Activated CD8-positive, alpha-beta memory T cell treated with anti-CD3 and anti-CD28 coated beads, Interleukin-2, amount 10 ng/mL, durations not matched to agents 7 days and 5 days (primary cell): Measurements from ENCODE around the gene PHGDH. TPM values are rescaled to one million over a fixed set of nuclear protein-coding genes. Genes with fewer than 3 reads are reported as not detected.
"Not testable (repeated sequence)": the region's sequence is repeated elsewhere in the genome, so short reads cannot be mapped to it uniquely, and the experiment has no call there.

ENCODE experiments used
- ATAC-seq: fragments of 150-1000 bp; cut with Tn5 transposase; one replicate; pipeline ENCODE4 v1.10.0; 2021; ENCODE audit warnings: moderate library complexity
- CTCF ChIA-PET: fragments of 350-600 bp; sonication (Branson Sonifier 250); formaldehyde crosslinking; loops from one replicate; lab custom pipeline; 2021; ENCODE audit warnings: antibody characterized with exemption; lab: Charles Lee
- DNase-seq: peaks from one replicate; pipeline ENCODE4 v3.0.0-alpha.2; 2020
- H3K27ac Mint-ChIP-seq: one replicate; pipeline ENCODE4 v1.8.0; 2021; ENCODE audit warnings: mild to moderate bottlenecking, mixed read lengths
- H3K27me3 Mint-ChIP-seq: one replicate; pipeline ENCODE4 v1.8.0; 2021; ENCODE audit warnings: mixed read lengths
- H3K36me3 Mint-ChIP-seq: one replicate; pipeline ENCODE4 v1.8.0; 2021; ENCODE audit warnings: mild to moderate bottlenecking, mixed read lengths
- H3K4me1 Mint-ChIP-seq: one replicate; pipeline ENCODE4 v1.8.0; 2021; ENCODE audit warnings: mixed read lengths
- H3K4me3 Mint-ChIP-seq: one replicate; pipeline ENCODE4 v1.8.0; 2021; ENCODE audit warnings: mild to moderate bottlenecking, moderate library complexity, mixed read lengths
- H3K9me3 Mint-ChIP-seq: one replicate; pipeline ENCODE4 v1.8.0; 2022; ENCODE audit warnings: low read depth, mixed read lengths
- total RNA-seq, 2 experiments: library from RNA; stranded (reverse); gene quantifications; one replicate each; pipeline ENCODE4 v1.2.3, GENCODE V29; 2021

The PHGDH gene
- total RNA-seq, 2 experiments from 2014 or later, result 165 to 209 TPM

GRCh38 chr1:119680723-119681122 lies 31.0 kb upstream of the PHGDH start:
- Mint-ChIP-seq H3K36me3 (no peaks in the 10 kb centered on the region), H3K4me1 (peaks cover under 1% of the 10 kb centered on the region), H3K9me3 (no peaks in the 10 kb centered on the region), H3K27ac (no peak overlapping the region), H3K27me3 (peaks cover 28% of the 10 kb centered on the region), H3K4me3 (no peak overlapping the region)
- DNase-seq, result no peak
- CTCF ChIA-PET, result interaction anchor here (1.6 kb wide), 1 partner anchor 69 kb away, joined by 5 read pairs; no protein-coding TSS in a partner anchor
- ATAC-seq, result no peak

- Mint-ChIP-seq H3K4me3 (no peak overlapping the region), H3K9me3 (no peaks in the 10 kb centered on the region), H3K27me3 (peaks cover 28% of the 10 kb centered on the region), H3K4me1 (no peaks in the 10 kb centered on the region), H3K27ac (no peak overlapping the region), H3K36me3 (no peaks in the 10 kb centered on the region)
- CTCF ChIA-PET, result interaction anchor here (1.6 kb wide), 1 partner anchor 70 kb away, joined by 5 read pairs; no protein-coding TSS in a partner anchor
- no peak for ATAC-seq
- no peak for DNase-seq
These were observed 30.2 kb upstream of the PHGDH start for GRCh38 chr1:119681560-119681959.

GRCh38 chr1:119682141-119682540 lies 29.6 kb upstream of the PHGDH start:
- CTCF ChIA-PET, result no interaction called here
- Mint-ChIP-seq H3K9me3 (no peaks in the 10 kb centered on the region), H3K27me3 (peaks cover 28% of the 10 kb centered on the region), H3K27ac (no peak overlapping the region), H3K4me3 (no peak overlapping the region), H3K4me1 (no peaks in the 10 kb centered on the region), H3K36me3 (no peaks in the 10 kb centered on the region)
- no peak for ATAC-seq
- no peak for DNase-seq

GRCh38 chr1:119683893-119684292 lies 27.8 kb upstream of the PHGDH start:
- peaks cover 28% of the 10 kb centered on the region for H3K27me3 Mint-ChIP-seq
- H3K9me3 Mint-ChIP-seq, result no peaks in the 10 kb centered on the region
- CTCF ChIA-PET, result interaction anchor here (1.8 kb wide), 1 partner anchor 9 kb away, joined by 6 read pairs; no protein-coding TSS in a partner anchor
- no peak overlapping the region for H3K27ac Mint-ChIP-seq
- no peaks in the 10 kb centered on the region for H3K4me1 Mint-ChIP-seq
- no peaks in the 10 kb centered on the region for H3K36me3 Mint-ChIP-seq
- H3K4me3 Mint-ChIP-seq, result no peak overlapping the region
- ATAC-seq (no peak), DNase-seq (no peak)

- Mint-ChIP-seq H3K9me3 (no peaks in the 10 kb centered on the region), H3K36me3 (no peaks in the 10 kb centered on the region), H3K4me3 (no peak overlapping the region), H3K4me1 (no peaks in the 10 kb centered on the region), H3K27ac (no peak overlapping the region), H3K27me3 (peaks cover 28% of the 10 kb centered on the region)
- DNase-seq (no peak), ATAC-seq (no peak)
- CTCF ChIA-PET, result interaction anchor here (1.5 kb wide), 1 partner anchor 75 kb away, joined by 4 read pairs; no protein-coding TSS in a partner anchor
These were observed 25.1 kb upstream of the PHGDH start for GRCh38 chr1:119686661-119687060.

- CTCF ChIA-PET, result interaction anchor here (1.5 kb wide), 1 partner anchor 76 kb away, joined by 4 read pairs; no protein-coding TSS in a partner anchor
- H3K36me3 Mint-ChIP-seq, result no peaks in the 10 kb centered on the region
- H3K4me1 Mint-ChIP-seq, result no peaks in the 10 kb centered on the region
- no peaks in the 10 kb centered on the region for H3K9me3 Mint-ChIP-seq
- ATAC-seq, result no peak
- DNase-seq, result no peak
- peaks cover 27% of the 10 kb centered on the region for H3K27me3 Mint-ChIP-seq
- no peak overlapping the region for H3K27ac Mint-ChIP-seq
- no peak overlapping the region for H3K4me3 Mint-ChIP-seq
These were observed 24.2 kb upstream of the PHGDH start for GRCh38 chr1:119687434-119688079.

GRCh38 chr1:119688810-119689209 lies 22.9 kb upstream of the PHGDH start:
- Mint-ChIP-seq H3K4me1 (no peaks in the 10 kb centered on the region), H3K27me3 (peaks cover 33% of the 10 kb centered on the region), H3K36me3 (no peaks in the 10 kb centered on the region), H3K27ac (no peak overlapping the region), H3K9me3 (peaks cover 2% of the 10 kb centered on the region), H3K4me3 (no peak overlapping the region)
- ATAC-seq (no peak), DNase-seq (no peak)
- CTCF ChIA-PET, result interaction anchor here (1.2 kb wide), 1 partner anchor 13 kb away, joined by 3 read pairs; no protein-coding TSS in a partner anchor

- DNase-seq, result no peak
- peaks cover 2% of the 10 kb centered on the region for H3K9me3 Mint-ChIP-seq
- no peak for ATAC-seq
- H3K36me3 Mint-ChIP-seq, result no peaks in the 10 kb centered on the region
- CTCF ChIA-PET, result interaction anchor here (1.2 kb wide), 1 partner anchor 14 kb away, joined by 3 read pairs; no protein-coding TSS in a partner anchor
- no peaks in the 10 kb centered on the region for H3K4me1 Mint-ChIP-seq
- H3K27ac Mint-ChIP-seq, result no peak overlapping the region
- peaks cover 36% of the 10 kb centered on the region for H3K27me3 Mint-ChIP-seq
- H3K4me3 Mint-ChIP-seq, result no peak overlapping the region
These were observed 22.2 kb upstream of the PHGDH start for GRCh38 chr1:119689511-119689910.

- DNase-seq, H3K36me3 Mint-ChIP-seq, ATAC-seq, H3K27ac Mint-ChIP-seq, CTCF ChIA-PET, H3K4me3 Mint-ChIP-seq, H3K9me3 Mint-ChIP-seq, H3K4me1 Mint-ChIP-seq: not testable (repeated sequence)
- H3K27me3 Mint-ChIP-seq, result peaks cover 52% of the 10 kb centered on the region
These were observed 14.9 kb upstream of the PHGDH start for GRCh38 chr1:119696863-119697262.

- no peak overlapping the region for H3K4me3 Mint-ChIP-seq
- no peaks in the 10 kb centered on the region for H3K4me1 Mint-ChIP-seq
- no peak overlapping the region for H3K27ac Mint-ChIP-seq
- H3K9me3 Mint-ChIP-seq, result peaks cover 16% of the 10 kb centered on the region
- CTCF ChIA-PET, result no interaction called here
- DNase-seq (no peak), ATAC-seq (no peak)
- H3K27me3 Mint-ChIP-seq, result peaks cover 54% of the 10 kb centered on the region
- peaks cover 2% of the 10 kb centered on the region for H3K36me3 Mint-ChIP-seq
These were observed 14.1 kb upstream of the PHGDH start for GRCh38 chr1:119697598-119697997.

GRCh38 chr1:119700326-119700725 lies 11.4 kb upstream of the PHGDH start:
- DNase-seq (no peak), ATAC-seq (no peak)
- Mint-ChIP-seq H3K27me3 (peaks cover 45% of the 10 kb centered on the region), H3K27ac (no peak overlapping the region), H3K4me1 (no peaks in the 10 kb centered on the region), H3K36me3 (peaks cover 4% of the 10 kb centered on the region), H3K4me3 (no peak overlapping the region), H3K9me3 (peaks cover 17% of the 10 kb centered on the region)
- CTCF ChIA-PET, result no interaction called here

- no peaks in the 10 kb centered on the region for H3K4me1 Mint-ChIP-seq
- no peak for ATAC-seq
These were observed 10.1 kb upstream of the PHGDH start for GRCh38 chr1:119701659-119702058.

GRCh38 chr1:119702384-119702783 lies 9.3 kb upstream of the PHGDH start:
- CTCF ChIA-PET, result no interaction called here
- DNase-seq (no peak), ATAC-seq (no peak)
- H3K27me3 Mint-ChIP-seq, result peaks cover 40% of the 10 kb centered on the region
- peaks cover 4% of the 10 kb centered on the region for H3K36me3 Mint-ChIP-seq
- no peak overlapping the region for H3K4me3 Mint-ChIP-seq
- H3K4me1 Mint-ChIP-seq, result no peaks in the 10 kb centered on the region
- peaks cover 17% of the 10 kb centered on the region for H3K9me3 Mint-ChIP-seq
- no peak overlapping the region for H3K27ac Mint-ChIP-seq

More at GRCh38 chr1:119701659-119702058, 10.1 kb upstream of the PHGDH start:
- CTCF ChIA-PET, result no interaction called here
- Mint-ChIP-seq H3K36me3 (peaks cover 4% of the 10 kb centered on the region), H3K27me3 (peaks cover 37% of the 10 kb centered on the region), H3K4me3 (no peak overlapping the region), H3K27ac (no peak overlapping the region), H3K9me3 (peaks cover 17% of the 10 kb centered on the region)
- no peak for DNase-seq
